ENCODE data around the gene OTOS.

OTOS gene

GRCh38 chr2:240166761-240167587, 26.5 kb upstream of the OTOS start:
- H3K9ac ChIP-seq (ENCODE audit: low read length in 2 of 2), result no peak overlapping the region
- H3K27me3 ChIP-seq (ENCODE audit: control insufficient read depth in 1 of 2, insufficient read depth in 2 of 2, low read length in 2 of 2), result peaks cover 2 to 4% of the 10 kb centered on the region in 2 donors
- H3K27ac ChIP-seq (ENCODE audit: low read length), result no peak overlapping the region
- H3K4me1 ChIP-seq (ENCODE audit: control insufficient read depth, insufficient read depth, low read length), result no peaks in the 10 kb centered on the region
- no peaks in the 10 kb centered on the region for H3K9me3 ChIP-seq (ENCODE audit: control insufficient read depth in 2 of 2, low read length in 2 of 2)
- H3K36me3 ChIP-seq (ENCODE audit: control insufficient read depth in 2 of 2, insufficient read depth in 2 of 2, low read length in 2 of 2), result no peaks in the 10 kb centered on the region
- no peak overlapping the region for H3K4me3 ChIP-seq (ENCODE audit: low read length in 2 of 2)

GRCh38 chr2:240166191-240166590, 25.7 kb upstream of the OTOS start:
- no peaks in the 10 kb centered on the region for H3K9me3 ChIP-seq (ENCODE audit: control insufficient read depth in 2 of 2, low read length in 2 of 2)
- H3K4me1 ChIP-seq (ENCODE audit: control insufficient read depth, insufficient read depth, low read length), result no peaks in the 10 kb centered on the region
- H3K36me3 ChIP-seq (ENCODE audit: control insufficient read depth in 2 of 2, insufficient read depth in 2 of 2, low read length in 2 of 2), result no peaks in the 10 kb centered on the region
- H3K4me3 ChIP-seq (ENCODE audit: low read length in 2 of 2), result no peak overlapping the region
- H3K27me3 ChIP-seq (ENCODE audit: control insufficient read depth in 1 of 2, insufficient read depth in 2 of 2, low read length in 2 of 2), result peaks cover 2 to 3% of the 10 kb centered on the region in 2 donors
- H3K27ac ChIP-seq (ENCODE audit: low read length), result no peak overlapping the region
- no peak overlapping the region for H3K9ac ChIP-seq (ENCODE audit: low read length in 2 of 2)

- H3K9ac ChIP-seq (ENCODE audit: low read length in 2 of 2), result no peak overlapping the region
- no peak overlapping the region for H3K4me3 ChIP-seq (ENCODE audit: low read length in 2 of 2)
- peaks cover 2 to 3% of the 10 kb centered on the region in 2 donors for H3K27me3 ChIP-seq (ENCODE audit: control insufficient read depth in 1 of 2, insufficient read depth in 2 of 2, low read length in 2 of 2)
- no peaks in the 10 kb centered on the region for H3K9me3 ChIP-seq (ENCODE audit: control insufficient read depth in 2 of 2, low read length in 2 of 2)
- no peaks in the 10 kb centered on the region for H3K36me3 ChIP-seq (ENCODE audit: control insufficient read depth in 2 of 2, insufficient read depth in 2 of 2, low read length in 2 of 2)
- no peak overlapping the region for H3K27ac ChIP-seq (ENCODE audit: low read length)
- H3K4me1 ChIP-seq (ENCODE audit: control insufficient read depth, insufficient read depth, low read length), result no peaks in the 10 kb centered on the region
Measured at GRCh38 chr2:240165661-240166060, 25.2 kb upstream of the OTOS start.

- Histone ChIP-seq H3K36me3 (ENCODE audit: control insufficient read depth in 2 of 2, insufficient read depth in 2 of 2, low read length in 2 of 2) (no peaks in the 10 kb centered on the region), H3K27me3 (ENCODE audit: control insufficient read depth in 1 of 2, insufficient read depth in 2 of 2, low read length in 2 of 2) (peaks cover 2 to 3% of the 10 kb centered on the region in 2 donors), H3K4me3 (ENCODE audit: low read length in 2 of 2) (no peak overlapping the region), H3K9me3 (ENCODE audit: control insufficient read depth in 2 of 2, low read length in 2 of 2) (no peaks in the 10 kb centered on the region), H3K4me1 (ENCODE audit: control insufficient read depth, insufficient read depth, low read length) (no peaks in the 10 kb centered on the region), H3K27ac (ENCODE audit: low read length) (no peak overlapping the region), H3K9ac (ENCODE audit: low read length in 2 of 2) (no peak overlapping the region)
Measured at GRCh38 chr2:240165034-240165433, 24.6 kb upstream of the OTOS start.

GRCh38 chr2:240164586-240164985, 24.1 kb upstream of the OTOS start:
- H3K36me3 ChIP-seq (ENCODE audit: control insufficient read depth in 2 of 2, insufficient read depth in 2 of 2, low read length in 2 of 2), result no peaks in the 10 kb centered on the region
- H3K4me1 ChIP-seq (ENCODE audit: control insufficient read depth, insufficient read depth, low read length), result no peaks in the 10 kb centered on the region
- no peak overlapping the region for H3K27ac ChIP-seq (ENCODE audit: low read length)
- H3K9me3 ChIP-seq (ENCODE audit: control insufficient read depth in 2 of 2, low read length in 2 of 2), result no peaks in the 10 kb centered on the region
- H3K27me3 ChIP-seq (ENCODE audit: control insufficient read depth in 1 of 2, insufficient read depth in 2 of 2, low read length in 2 of 2), result peaks cover 2 to 3% of the 10 kb centered on the region in 2 donors
- no peak overlapping the region for H3K9ac ChIP-seq (ENCODE audit: low read length in 2 of 2)
- no peak overlapping the region for H3K4me3 ChIP-seq (ENCODE audit: low read length in 2 of 2)

GRCh38 chr2:240163844-240164574, 23.6 kb upstream of the OTOS start:
- H3K27me3 ChIP-seq (ENCODE audit: control insufficient read depth in 1 of 2, insufficient read depth in 2 of 2, low read length in 2 of 2), result peaks cover 2 to 3% of the 10 kb centered on the region in 2 donors
- no peaks in the 10 kb centered on the region for H3K9me3 ChIP-seq (ENCODE audit: control insufficient read depth in 2 of 2, low read length in 2 of 2)
- no peak overlapping the region for H3K4me3 ChIP-seq (ENCODE audit: low read length in 2 of 2)
- H3K4me1 ChIP-seq (ENCODE audit: control insufficient read depth, insufficient read depth, low read length), result no peaks in the 10 kb centered on the region
- H3K27ac ChIP-seq (ENCODE audit: low read length), result no peak overlapping the region
- no peak overlapping the region for H3K9ac ChIP-seq (ENCODE audit: low read length in 2 of 2)
- H3K36me3 ChIP-seq (ENCODE audit: control insufficient read depth in 2 of 2, insufficient read depth in 2 of 2, low read length in 2 of 2), result no peaks in the 10 kb centered on the region

GRCh38 chr2:240162939-240163714, 22.7 kb upstream of the OTOS start:
- Histone ChIP-seq H3K27ac (ENCODE audit: low read length) (no peak overlapping the region), H3K9ac (ENCODE audit: low read length in 2 of 2) (no peak overlapping the region), H3K4me3 (ENCODE audit: low read length in 2 of 2) (no peak overlapping the region), H3K9me3 (ENCODE audit: control insufficient read depth in 2 of 2, low read length in 2 of 2) (no peaks in the 10 kb centered on the region), H3K27me3 (ENCODE audit: control insufficient read depth in 1 of 2, insufficient read depth in 2 of 2, low read length in 2 of 2) (peaks cover 2 to 3% of the 10 kb centered on the region in 2 donors), H3K4me1 (ENCODE audit: control insufficient read depth, insufficient read depth, low read length) (no peaks in the 10 kb centered on the region), H3K36me3 (ENCODE audit: control insufficient read depth in 2 of 2, insufficient read depth in 2 of 2, low read length in 2 of 2) (no peaks in the 10 kb centered on the region)

- Histone ChIP-seq H3K27ac (ENCODE audit: low read length) (no peak overlapping the region), H3K36me3 (ENCODE audit: control insufficient read depth in 2 of 2, insufficient read depth in 2 of 2, low read length in 2 of 2) (no peaks in the 10 kb centered on the region), H3K9me3 (ENCODE audit: control insufficient read depth in 2 of 2, low read length in 2 of 2) (no peaks in the 10 kb centered on the region), H3K9ac (ENCODE audit: low read length in 2 of 2) (no peak overlapping the region), H3K4me3 (ENCODE audit: low read length in 2 of 2) (no peak overlapping the region), H3K4me1 (ENCODE audit: control insufficient read depth, insufficient read depth, low read length) (no peaks in the 10 kb centered on the region), H3K27me3 (ENCODE audit: control insufficient read depth in 1 of 2, insufficient read depth in 2 of 2, low read length in 2 of 2) (peaks cover 2 to 3% of the 10 kb centered on the region in 2 donors)
Measured at GRCh38 chr2:240162531-240162930, 22.1 kb upstream of the OTOS start.

GRCh38 chr2:240162032-240162431, 21.6 kb upstream of the OTOS start:
- Histone ChIP-seq H3K9ac (ENCODE audit: low read length in 2 of 2) (no peak overlapping the region), H3K27me3 (ENCODE audit: control insufficient read depth in 1 of 2, insufficient read depth in 2 of 2, low read length in 2 of 2) (peaks cover 2 to 5% of the 10 kb centered on the region in 2 donors)

GRCh38 chr2:240161087-240161750, 20.8 kb upstream of the OTOS start:
- Histone ChIP-seq H3K27ac (ENCODE audit: low read length) (no peak overlapping the region), H3K36me3 (ENCODE audit: control insufficient read depth in 2 of 2, insufficient read depth in 2 of 2, low read length in 2 of 2) (no peaks in the 10 kb centered on the region), H3K9me3 (ENCODE audit: control insufficient read depth in 2 of 2, low read length in 2 of 2) (no peaks in the 10 kb centered on the region), H3K9ac (ENCODE audit: low read length in 2 of 2) (no peak overlapping the region), H3K27me3 (ENCODE audit: control insufficient read depth in 1 of 2, insufficient read depth in 2 of 2, low read length in 2 of 2) (peaks cover 2 to 5% of the 10 kb centered on the region in 2 donors), H3K4me1 (ENCODE audit: control insufficient read depth, insufficient read depth, low read length) (no peaks in the 10 kb centered on the region), H3K4me3 (ENCODE audit: low read length in 2 of 2) (no peak overlapping the region)

More at GRCh38 chr2:240162032-240162431, 21.6 kb upstream of the OTOS start:
- H3K36me3 ChIP-seq (ENCODE audit: control insufficient read depth in 2 of 2, insufficient read depth in 2 of 2, low read length in 2 of 2), result no peaks in the 10 kb centered on the region
- no peaks in the 10 kb centered on the region for H3K4me1 ChIP-seq (ENCODE audit: control insufficient read depth, insufficient read depth, low read length)
- H3K4me3 ChIP-seq (ENCODE audit: low read length in 2 of 2), result no peak overlapping the region
- no peaks in the 10 kb centered on the region for H3K9me3 ChIP-seq (ENCODE audit: control insufficient read depth in 2 of 2, low read length in 2 of 2)
- H3K27ac ChIP-seq (ENCODE audit: low read length), result no peak overlapping the region

All from stomach smooth muscle (tissue), 2 donors.